GM10248 (cell line): Measurements from ENCODE around the gene TOX2.

Experiments used
- CTCF ChIA-PET: fragments of 300-600 bp; sonication (Branson Sonifier 250); formaldehyde crosslinking; extraction: SDS; loops from one replicate; lab custom pipeline; 2021; ENCODE audit warnings: antibody characterized with exemption; lab: Yijun Ruan, JAX
- POLR2A ChIA-PET: fragments of 350-650 bp; sonication (Branson Sonifier 250); formaldehyde crosslinking; extraction: SDS; loops from one replicate; lab custom pipeline; 2020; ENCODE audit warnings: antibody characterized with exemption; lab: Yijun Ruan, JAX
- DNase-seq: peaks from one replicate; pipeline ENCODE4 v3.0.0; 2012; ENCODE audit errors: extremely low spot score
- CTCF ChIP-seq: IDR thresholded peaks from 2 replicates; pipeline ENCODE4 v1.5.1; 2012; ENCODE audit warnings: mild to moderate bottlenecking, low read depth; ENCODE audit errors: extremely low read depth, missing control alignments, control extremely low read depth

TOX2 gene

GRCh38 chr20:43984587-43984986 lies 69.9 kb downstream of the TOX2 start:
- no peak for TF ChIP-seq CTCF
- no peak for DNase-seq
- POLR2A ChIA-PET, result no interaction called here
- CTCF ChIA-PET, result interaction anchor here (0.5 to 4.0 kb wide), 5 partner anchors 8 to 176 kb away, joined by 3 to 16 read pairs (median 5); no protein-coding TSS in a partner anchor

GRCh38 chr20:43985121-43985520 lies 70.5 kb downstream of the TOX2 start:
- no peak for DNase-seq
- TF ChIP-seq CTCF, result no peak
- CTCF ChIA-PET, result interaction anchor here (3.2 to 4.0 kb wide), 2 partner anchors 8 to 11 kb away, joined by 12 to 16 read pairs; no protein-coding TSS in a partner anchor
- POLR2A ChIA-PET, result no interaction called here

- no peak for TF ChIP-seq CTCF
- ChIA-PET POLR2A (no interaction called here), CTCF (interaction anchor here (1.2 to 4.0 kb wide), 3 partner anchors 7 to 30 kb away, joined by 3 to 16 read pairs (median 12); no protein-coding TSS in a partner anchor)
- no peak for DNase-seq
Observed at GRCh38 chr20:43985608-43986316, 71.1 kb downstream of the TOX2 start.

- POLR2A ChIA-PET, result no interaction called here
- CTCF ChIA-PET, result interaction anchor here (0.6 to 3.2 kb wide), 3 partner anchors 9 to 624 kb away, joined by 3 to 12 read pairs (median 3); no protein-coding TSS in a partner anchor
- TF ChIP-seq CTCF, result no peak
- no peak for DNase-seq
Observed at GRCh38 chr20:43987018-43987417, 72.4 kb downstream of the TOX2 start.

- CTCF ChIA-PET, result interaction anchor here (0.9 kb wide), 1 partner anchor 9 kb away, joined by 3 read pairs; no protein-coding TSS in a partner anchor
- no peak for DNase-seq
- TF ChIP-seq CTCF, result no peak
- POLR2A ChIA-PET, result no interaction called here
Observed at GRCh38 chr20:43987531-43987930, 72.9 kb downstream of the TOX2 start.

GRCh38 chr20:43988451-43988850 lies 73.8 kb downstream of the TOX2 start:
- TF ChIP-seq CTCF, result no peak
- DNase-seq, result no peak
- ChIA-PET CTCF (interaction anchor here (2.1 kb wide), 1 partner anchor 10 kb away, joined by 11 read pairs; no protein-coding TSS in a partner anchor), POLR2A (no interaction called here)
